ENCODE data around the gene CACNA1B.

DNA sequence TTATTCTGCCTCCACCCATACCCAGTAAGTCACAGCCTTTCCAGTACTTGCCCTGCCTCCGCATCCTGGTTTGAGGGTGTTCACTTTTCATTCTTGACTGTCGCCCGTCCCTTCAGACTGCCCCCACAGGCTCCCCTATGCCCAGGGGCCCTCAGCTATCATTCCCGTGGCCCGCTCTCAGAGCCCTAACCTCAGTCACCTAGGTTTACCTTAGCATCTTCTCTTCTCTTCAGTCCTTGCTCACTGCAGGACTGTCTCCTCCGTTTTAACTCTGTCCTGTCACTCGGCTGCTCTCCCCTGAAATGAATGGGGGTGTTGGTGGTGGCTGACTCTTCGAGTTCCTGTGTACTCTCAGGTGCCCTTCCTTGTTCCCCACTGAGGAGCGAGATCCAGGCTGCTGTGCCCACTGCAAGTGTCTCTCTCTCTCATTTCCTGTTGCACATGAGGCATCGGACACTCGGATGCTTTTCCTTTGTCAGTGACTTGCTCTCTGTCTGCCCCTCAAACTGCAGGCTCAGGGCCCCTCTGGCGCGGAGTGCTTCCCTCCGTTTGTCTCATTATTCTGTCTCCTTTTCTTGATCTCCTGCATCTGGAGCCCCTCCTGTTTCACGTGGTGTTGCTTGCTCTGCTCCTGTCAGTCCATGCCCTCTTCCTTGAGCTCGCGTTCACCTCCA lies 89.8 kb downstream of the CACNA1B start:
- TF ChIP-seq, protein P1, sequence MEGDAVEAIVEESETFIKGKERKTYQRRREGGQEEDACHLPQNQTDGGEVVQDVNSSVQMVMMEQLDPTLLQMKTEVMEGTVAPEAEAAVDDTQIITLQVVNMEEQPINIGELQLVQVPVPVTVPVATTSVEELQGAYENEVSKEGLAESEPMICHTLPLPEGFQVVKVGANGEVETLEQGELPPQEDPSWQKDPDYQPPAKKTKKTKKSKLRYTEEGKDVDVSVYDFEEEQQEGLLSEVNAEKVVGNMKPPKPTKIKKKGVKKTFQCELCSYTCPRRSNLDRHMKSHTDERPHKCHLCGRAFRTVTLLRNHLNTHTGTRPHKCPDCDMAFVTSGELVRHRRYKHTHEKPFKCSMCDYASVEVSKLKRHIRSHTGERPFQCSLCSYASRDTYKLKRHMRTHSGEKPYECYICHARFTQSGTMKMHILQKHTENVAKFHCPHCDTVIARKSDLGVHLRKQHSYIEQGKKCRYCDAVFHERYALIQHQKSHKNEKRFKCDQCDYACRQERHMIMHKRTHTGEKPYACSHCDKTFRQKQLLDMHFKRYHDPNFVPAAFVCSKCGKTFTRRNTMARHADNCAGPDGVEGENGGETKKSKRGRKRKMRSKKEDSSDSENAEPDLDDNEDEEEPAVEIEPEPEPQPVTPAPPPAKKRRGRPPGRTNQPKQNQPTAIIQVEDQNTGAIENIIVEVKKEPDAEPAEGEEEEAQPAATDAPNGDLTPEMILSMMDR (IDR thresholded peaks at IDR 0.05) = no peak
- TF ChIP-seq POLR2A (IDR thresholded peaks at IDR 0.05) = no peak

Data from suprapubic skin (tissue), 3 donors.